OCI-LY3 (cell line): ENCODE measurements around the gene ZC3H7A.

Source experiments
- CTCF ChIP-seq: fragments of 200-600, 300-600 bp; sonication (generic); IDR thresholded peaks from 2 replicates; pipeline ENCODE4 v1.5.1; 2014; ENCODE audit warnings: antibody characterized with exemption, low read length, low read depth
- EZH2phosphoT487 ChIP-seq: fragments of 200-600 bp; shearing (Covaris generic); IDR thresholded peaks from 2 replicates; pipeline ENCODE4 v1.6.1; 2018; ENCODE audit warnings: antibody characterized with exemption, mixed run types, low read depth

GRCh38 chr16:11717811-11718210 is 79.2 kb downstream of the ZC3H7A start:
- TF ChIP-seq CTCF (no peak), EZH2phosphoT487 (no peak)
